Measurements from ENCODE around the gene AFG3L2. TPM values are rescaled to one million over a fixed set of nuclear protein-coding genes. Genes with fewer than 3 reads are reported as not detected.

Gene AFG3L2
- 40.5 and 43.6 TPM in 2 replicates for total RNA-seq

GRCh38 chr18:12376754-12377555, at the start of gene AFG3L2:
Gene AFG3L2, minus strand, starts transcription at chr18:12377227. Its CDS starts 145 bp downstream, at chr18:12377082.

GRCh38 chr18:12307701-12308385, 69.2 kb downstream of the AFG3L2 start, which contains the start of gene TUBB6:
Gene TUBB6, plus strand, starts transcription at chr18:12308241. Its CDS starts 52 bp downstream, at chr18:12308293.

Other genes starting within 250 kb of the AFG3L2 start
- 0.81 TPM in 1 of 2 replicates, not detected in the other for gene CIDEA, start 122.9 kb downstream of the AFG3L2 start, total RNA-seq
- 988 and 1,207 TPM in 2 replicates for gene TUBB6, start 69.0 kb downstream of the AFG3L2 start, total RNA-seq
- 2.5 and 4.8 TPM in 2 replicates for gene PRELID3A, start 30.7 kb upstream of the AFG3L2 start, total RNA-seq

Data from endothelial cell of coronary artery (primary cell).